Pancreas (tissue), 10 donors: ENCODE data around the gene CBX3. TPM values are rescaled to one million over a fixed set of nuclear protein-coding genes. Genes with fewer than 3 reads are reported as not detected.
A peak's percentile ranks its signal among the peaks of the same experiment; 100 is the strongest.
"Not testable (repeated sequence)": the region's sequence is repeated elsewhere in the genome, so short reads cannot be mapped to it uniquely, and the experiment has no call there.

Experiments used
- ATAC-seq, 4 donors: fragments of 200-7000 bp; cut with Tn5 transposase; one replicate each; pipeline versions ENCODE4 v1.8.0 to v1.9.1; 2020; ENCODE audit warnings: mild to moderate bottlenecking in 4 of 4, moderate library complexity in 4 of 4
- DNase-seq, 6 donors: peaks; one replicate each; pipeline ENCODE4 v3.0.0-alpha.2; 2020
- FAIRE-seq: peaks from 2 replicates; lab custom pipeline; 2012; peaks lifted over from hg19 to GRCh38; lab: Jason Lieb, UNC
- H3K27ac ChIP-seq, 4 donors: fragments of 200-600 bp; sonication (generic); 1 replicate in 3 of 4; 2 replicates in 1 of 4; pipeline versions ENCODE4 v1.5.0 to v1.8.0; 2020
- H3K27me3 ChIP-seq, 4 donors: fragments of 200-600 bp; one replicate each; pipeline ENCODE4 v1.8.0; 2021
- H3K36me3 ChIP-seq, 3 donors: fragments of 200-600 bp; sonication (generic) in 1 of 3; one replicate each; pipeline versions ENCODE4 v1.5.0 to v1.8.0; 2020 to 2021
- H3K4me1 ChIP-seq, 3 donors: fragments of 200-600 bp; one replicate each; pipeline ENCODE4 v1.8.0; 2021
- H3K4me3 ChIP-seq, 4 donors: fragments of 200-600 bp; sonication (generic) in 2 of 4; one replicate each; pipeline versions ENCODE4 v1.5.0 to v1.8.0; 2020 to 2021
- H3K9me3 ChIP-seq, 4 donors: fragments of 200-600 bp; one replicate each; pipeline ENCODE4 v1.8.0; 2021
- WGBS, 2 donors: extraction: QIAGEN DNeasy Blood & Tissue Kit; methylation state at CpG; one replicate each; pipeline ENCODE4 v1.1.7; 2013; 5-methylcytosine and 5-hydroxymethylcytosine counted together
- intact Hi-C, 3 donors: fragments of 100-400 bp; cut with DNase I; formaldehyde crosslinking; loops; one replicate each; pipeline versions ENCODE4 v1.11.1 to v1.14.2; 2022
- polyA plus RNA-seq, 2 donors: library from polyadenylated mRNA; stranded (reverse); fragments of 200-250 nt; gene quantifications; one replicate each; pipeline ENCODE4 v1.2.3, GENCODE V29; 2013
- total RNA-seq, 6 donors: library from RNA; stranded (reverse); fragmentation: NEBNext Ultra II Directional in 4 of 6; extraction: Animal tissue kit (Norgen Biotek cat#: 25700) in 4 of 6; gene quantifications; one replicate each; pipeline versions ENCODE4 v1.2.1 to v1.2.4, GENCODE V29; 2021 to 2023
- TF ChIP-seq, protein P1 (sequence below), 4 donors: fragments of 200-600 bp; sonication (generic) in 3 of 4; IDR thresholded peaks; one replicate each; pipeline versions ENCODE4 v1.5.0 to v1.8.0; 2021; ENCODE audit warnings: antibody characterized with exemption in 4 of 4
- donor health status: healthy with polysubstance abuse.
- donor health status: DM: no; HTN: no; CAD: no; lungs with moderate emphysema.
- donor health status: DM: no; HTN: no; CAD: no.
- donor health status: control.
- donor health status: control.
- donor health status: Bipolar disorder and iron deficiency.
- donor health status: DM: yes; HTN: yes; CAD: no.
- donor health status: DM: no; HTN: no; CAD: no.
- donor health status: DM: no; HTN: no; CAD: no.
- donor health status: DM: yes; HTN: yes; CAD: no.

CBX3 gene
- total and polyA plus RNA-seq, 8 donors, result 22.0 to 60.7 (median 36.0) TPM

DNA sequence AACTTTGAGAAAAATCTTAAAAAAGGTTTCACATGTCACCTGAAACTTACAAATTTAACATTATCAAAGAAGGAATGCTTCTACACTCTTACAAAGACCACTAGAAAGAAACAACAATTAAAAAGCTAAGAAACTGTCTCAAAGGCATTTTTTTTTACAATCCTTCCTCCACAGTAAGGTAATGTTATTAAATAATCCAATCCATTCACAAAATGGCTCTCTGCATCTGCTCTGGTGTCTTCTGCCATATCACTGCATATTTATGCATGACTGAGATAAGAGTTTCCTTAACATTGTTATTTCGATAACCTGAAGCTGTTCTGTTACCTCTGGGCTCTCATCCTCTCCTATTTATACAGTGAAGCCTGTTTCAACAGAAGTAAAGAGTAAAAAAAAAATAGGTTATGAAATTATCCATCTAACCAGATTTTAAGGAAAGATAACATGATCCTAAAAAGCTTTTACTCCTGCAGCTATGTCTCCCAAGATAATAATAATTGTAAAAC, 9.5 kb upstream of the CBX3 start:
- no peak for FAIRE-seq
- Histone ChIP-seq H3K27ac (no peak overlapping the region), H3K36me3 (peaks cover 9 to 90% (median 53%) of the 10 kb centered on the region in 3 donors), H3K4me1 (peaks cover 28 to 74% (median 65%) of the 10 kb centered on the region in 3 donors), H3K27me3 (no peaks in the 10 kb centered on the region), H3K9me3 (no peaks in the 10 kb centered on the region), H3K4me3 (no peak overlapping the region)
- 34 to 54% methylated on average over 1 of the region's 1 CpG for WGBS, 2 donors
- no peak for ATAC-seq
- no peak for DNase-seq
- TF ChIP-seq, protein P1, sequence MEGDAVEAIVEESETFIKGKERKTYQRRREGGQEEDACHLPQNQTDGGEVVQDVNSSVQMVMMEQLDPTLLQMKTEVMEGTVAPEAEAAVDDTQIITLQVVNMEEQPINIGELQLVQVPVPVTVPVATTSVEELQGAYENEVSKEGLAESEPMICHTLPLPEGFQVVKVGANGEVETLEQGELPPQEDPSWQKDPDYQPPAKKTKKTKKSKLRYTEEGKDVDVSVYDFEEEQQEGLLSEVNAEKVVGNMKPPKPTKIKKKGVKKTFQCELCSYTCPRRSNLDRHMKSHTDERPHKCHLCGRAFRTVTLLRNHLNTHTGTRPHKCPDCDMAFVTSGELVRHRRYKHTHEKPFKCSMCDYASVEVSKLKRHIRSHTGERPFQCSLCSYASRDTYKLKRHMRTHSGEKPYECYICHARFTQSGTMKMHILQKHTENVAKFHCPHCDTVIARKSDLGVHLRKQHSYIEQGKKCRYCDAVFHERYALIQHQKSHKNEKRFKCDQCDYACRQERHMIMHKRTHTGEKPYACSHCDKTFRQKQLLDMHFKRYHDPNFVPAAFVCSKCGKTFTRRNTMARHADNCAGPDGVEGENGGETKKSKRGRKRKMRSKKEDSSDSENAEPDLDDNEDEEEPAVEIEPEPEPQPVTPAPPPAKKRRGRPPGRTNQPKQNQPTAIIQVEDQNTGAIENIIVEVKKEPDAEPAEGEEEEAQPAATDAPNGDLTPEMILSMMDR (IDR thresholded peaks at IDR 0.05), result no peak
- intact Hi-C loops, result no loop called here

DNA sequence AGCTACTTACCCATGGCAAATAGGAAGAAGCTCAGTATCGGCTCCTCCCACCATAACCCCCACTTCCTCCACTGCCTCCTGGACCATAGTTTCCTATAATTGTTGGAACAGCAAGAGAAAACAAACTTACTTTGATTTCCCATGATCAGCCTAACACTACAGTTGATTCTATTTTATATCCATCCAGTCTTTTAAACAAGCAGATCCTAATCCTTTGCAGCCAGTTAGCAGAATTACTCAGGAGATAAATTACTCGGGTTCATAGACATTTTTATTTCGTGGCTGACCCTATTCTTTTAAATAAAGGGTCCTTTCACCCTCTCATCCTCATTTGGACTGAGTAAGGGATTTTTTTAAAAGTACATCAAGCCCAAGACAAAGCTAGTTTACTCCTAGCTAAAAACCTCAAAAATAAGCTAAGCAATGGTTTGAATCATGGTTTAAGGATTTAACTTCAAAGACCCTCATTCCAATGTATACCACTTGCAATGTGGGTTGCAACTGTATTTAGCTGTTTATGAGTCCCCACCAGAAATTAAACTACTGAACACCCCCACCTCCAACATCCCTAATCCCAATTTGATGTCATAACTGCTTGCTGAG, 9.0 kb upstream of the CBX3 start:
- no peaks in the 10 kb centered on the region for H3K9me3 ChIP-seq
- TF ChIP-seq, protein P1 (IDR thresholded peaks at IDR 0.05), result no peak
- H3K4me3 ChIP-seq, result no peak overlapping the region
- H3K4me1 ChIP-seq, result peaks cover 28 to 69% (median 63%) of the 10 kb centered on the region in 3 donors
- DNase-seq (no peak), FAIRE-seq (no peak), ATAC-seq (no peak)
- no peaks in the 10 kb centered on the region for H3K27me3 ChIP-seq
- intact Hi-C loops, result no loop called here
- H3K27ac ChIP-seq, result no peak overlapping the region
- WGBS, 2 donors, result 61 to 73% methylated on average over 3 of the region's 3 CpGs
- peaks cover 9 to 94% (median 58%) of the 10 kb centered on the region in 3 donors for H3K36me3 ChIP-seq

DNA sequence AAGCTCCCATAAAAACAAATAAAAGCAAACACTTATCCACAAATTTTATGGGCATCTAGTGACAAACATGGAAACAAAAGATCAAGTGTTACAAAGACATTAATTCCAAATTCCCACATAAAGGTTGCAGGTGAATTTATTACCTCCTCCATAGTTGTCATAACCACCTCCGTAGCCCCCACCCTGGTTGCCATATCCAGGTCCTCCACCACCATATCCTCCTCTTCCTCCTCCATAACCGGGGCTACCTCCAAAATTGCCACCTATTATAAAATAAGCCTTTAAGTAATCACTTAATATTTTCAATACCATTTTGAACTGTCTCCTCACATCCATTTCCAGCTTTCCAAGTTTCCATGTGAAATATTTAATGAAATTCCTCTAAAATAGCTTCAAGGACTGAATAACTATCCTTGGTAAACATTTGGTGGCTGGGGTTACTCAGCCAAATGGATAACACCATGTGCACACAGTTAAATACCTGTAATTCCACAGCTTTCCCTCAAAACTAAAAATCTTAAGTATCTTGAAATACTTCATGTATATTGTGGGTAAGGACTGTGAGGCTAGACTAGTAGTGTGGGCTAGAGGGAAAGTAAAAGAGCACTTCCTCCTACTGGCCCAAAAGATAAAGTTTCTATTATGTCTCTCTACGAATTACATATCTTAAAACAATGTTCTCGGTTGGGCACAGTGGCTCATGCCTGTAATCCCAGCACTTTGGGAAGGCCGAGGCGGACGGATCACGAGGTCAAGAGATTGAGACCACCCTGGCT, 7.9 kb upstream of the CBX3 start:
- TF ChIP-seq, protein P1 (IDR thresholded peaks at IDR 0.05), result no peak
- Histone ChIP-seq H3K9me3 (no peaks in the 10 kb centered on the region), H3K27ac (peak overlapping the region in 1 of 4 donors; percentile 18), H3K4me1 (peaks cover 28 to 69% (median 63%) of the 10 kb centered on the region in 3 donors), H3K27me3 (no peaks in the 10 kb centered on the region), H3K36me3 (peaks cover 9 to 89% (median 54%) of the 10 kb centered on the region in 3 donors), H3K4me3 (peak overlapping the region in 1 of 4 donors; percentile 21)
- intact Hi-C loops, result no loop called here
- FAIRE-seq (no peak), ATAC-seq (peak in 3 of 4 donors; percentile 2 to 5 (median 4)), DNase-seq (no peak)
- WGBS, 2 donors, result 53 to 66% methylated on average over 8 of the region's 8 CpGs

DNA sequence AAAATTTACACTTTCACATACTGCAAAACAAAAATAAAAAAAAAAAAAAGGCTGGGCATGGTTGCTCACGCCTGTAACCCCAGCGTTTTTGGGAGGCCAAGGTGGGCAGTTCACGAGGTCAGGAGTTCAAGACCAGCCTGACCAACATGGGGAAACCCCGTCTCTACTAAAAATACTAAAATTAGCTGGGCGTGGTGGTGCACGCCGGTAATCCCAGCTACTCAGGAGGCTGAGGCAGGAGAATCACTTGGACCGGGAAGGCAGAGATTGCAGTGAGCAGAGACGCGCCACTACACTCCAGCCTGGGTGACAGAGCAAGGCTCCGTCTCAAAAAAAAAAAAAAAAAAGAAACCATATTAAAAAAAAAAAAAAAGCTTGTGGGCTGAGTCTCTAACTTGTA, 6.8 kb upstream of the CBX3 start:
- H3K27ac ChIP-seq, DNase-seq, H3K27me3 ChIP-seq, H3K9me3 ChIP-seq, intact Hi-C loops, ATAC-seq, FAIRE-seq: not testable (repeated sequence)
- WGBS, 2 donors, result 45 to 69% methylated on average over 11 of the region's 11 CpGs
- H3K36me3 ChIP-seq, result peaks cover 9 to 77% (median 43%) of the 10 kb centered on the region in 3 donors
- H3K4me1 ChIP-seq, result peaks cover 28 to 60% (median 58%) of the 10 kb centered on the region in 3 donors
- H3K4me3 ChIP-seq, result peak overlapping the region in 1 of 4 donors; percentile 21

DNA sequence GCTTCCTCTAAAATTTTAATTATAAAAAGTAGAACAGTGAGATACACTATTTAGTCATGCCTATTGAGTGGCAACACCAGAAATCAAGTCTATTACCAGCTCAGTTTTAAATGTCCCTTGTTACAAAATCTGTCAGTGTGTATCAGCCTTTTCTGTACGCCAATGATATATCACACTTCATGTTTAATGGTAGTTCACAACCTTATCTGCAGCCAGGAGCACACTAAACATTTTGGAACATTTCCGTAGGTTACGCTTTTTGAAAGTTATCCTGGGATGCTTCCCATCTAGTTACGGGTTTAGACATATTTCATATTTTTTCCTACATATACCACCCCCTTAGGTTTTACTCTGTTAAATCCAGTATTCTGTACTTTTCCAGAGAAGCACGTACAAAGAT, 6.4 kb upstream of the CBX3 start:
- peaks cover 9 to 73% (median 41%) of the 10 kb centered on the region in 3 donors for H3K36me3 ChIP-seq
- peak overlapping the region in 1 of 4 donors; percentile 93 for H3K4me3 ChIP-seq
- H3K4me1 ChIP-seq, result peaks cover 28 to 59% (median 58%) of the 10 kb centered on the region in 3 donors
- intact Hi-C loops, result no loop called here
- ATAC-seq (no peak), FAIRE-seq (no peak), DNase-seq (no peak)
- H3K27me3 ChIP-seq, result no peaks in the 10 kb centered on the region
- no peak overlapping the region for H3K27ac ChIP-seq
- TF ChIP-seq, protein P1 (IDR thresholded peaks at IDR 0.05), result no peak
- WGBS, 2 donors, result 49 to 68% methylated on average over 5 of the region's 5 CpGs
- no peaks in the 10 kb centered on the region for H3K9me3 ChIP-seq
